GM21526 (cell line): ENCODE data around the gene MUC4.
"Not testable (repeated sequence)": the region's sequence is repeated elsewhere in the genome, so short reads cannot be mapped to it uniquely, and the experiment has no call there.

Experiments
- ATAC-seq: cut with Tn5 transposase; IDR thresholded peaks from one replicate; pipeline ENCODE4 v1.9.1; 2021; ENCODE audit warnings: moderate library complexity; ENCODE audit not compliant: unreplicated experiment, low FRiP score

The MUC4 gene

DNA sequence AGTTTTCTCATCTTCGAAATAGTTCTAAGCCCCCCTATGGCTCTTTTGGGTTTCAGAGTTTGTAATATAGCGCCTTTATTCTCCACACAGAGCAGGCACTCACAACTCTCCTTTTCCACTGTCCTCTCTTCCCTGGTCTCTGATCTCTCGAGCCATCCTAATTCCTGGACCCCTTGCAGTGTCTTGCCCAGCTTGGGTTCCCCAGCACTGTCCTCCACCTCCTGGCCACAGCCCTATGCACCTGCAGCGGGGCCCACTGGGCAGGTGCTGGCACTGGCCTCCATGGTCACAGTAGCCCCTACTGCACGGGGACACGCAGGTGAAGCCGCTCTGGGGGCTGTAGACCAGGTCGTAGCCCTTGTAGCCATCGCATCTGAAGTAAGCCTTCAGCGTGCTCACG, 63.1 kb downstream of the MUC4 start:
- ATAC-seq: no peak

DNA sequence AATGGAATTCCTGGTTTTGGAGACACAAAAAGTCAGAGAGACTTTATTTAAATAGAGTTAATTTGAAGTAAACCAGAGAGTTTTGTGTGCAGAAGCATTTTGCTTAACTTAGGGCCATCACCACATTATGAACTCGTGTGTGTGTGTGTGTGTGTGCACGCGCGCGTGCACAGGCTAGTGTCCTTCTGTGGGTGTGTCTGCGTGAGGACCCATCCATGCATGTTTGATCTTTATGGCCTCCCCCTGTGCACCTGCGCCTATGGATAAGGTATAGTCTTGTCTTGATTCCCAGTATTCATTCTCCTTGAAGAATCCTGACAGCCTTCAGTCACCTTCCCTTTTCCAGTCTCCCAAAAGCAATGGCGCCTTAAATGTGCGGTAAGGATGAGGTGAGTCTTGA, 65.0 kb downstream of the MUC4 start:
- no peak for ATAC-seq

DNA sequence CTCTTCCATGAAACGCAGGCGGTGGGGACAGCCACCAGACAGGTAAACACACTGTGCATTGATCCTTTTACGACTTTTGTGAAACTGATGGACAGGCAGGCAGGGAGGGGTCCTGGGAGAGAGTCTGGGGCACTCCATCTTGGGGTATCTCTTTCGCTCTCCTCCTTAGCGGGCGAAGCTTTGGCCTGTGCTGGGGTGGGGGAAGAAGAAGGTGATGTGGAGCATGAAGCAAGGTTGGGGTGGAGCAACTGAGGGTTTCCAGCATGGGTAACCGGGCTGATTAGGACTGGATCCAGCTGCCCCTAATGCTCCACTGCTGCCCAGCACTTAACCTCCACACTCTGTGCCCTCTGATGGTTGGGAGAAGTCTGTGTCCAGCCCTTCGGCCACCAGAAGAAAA, 65.4 kb downstream of the MUC4 start:
- ATAC-seq: no peak

DNA sequence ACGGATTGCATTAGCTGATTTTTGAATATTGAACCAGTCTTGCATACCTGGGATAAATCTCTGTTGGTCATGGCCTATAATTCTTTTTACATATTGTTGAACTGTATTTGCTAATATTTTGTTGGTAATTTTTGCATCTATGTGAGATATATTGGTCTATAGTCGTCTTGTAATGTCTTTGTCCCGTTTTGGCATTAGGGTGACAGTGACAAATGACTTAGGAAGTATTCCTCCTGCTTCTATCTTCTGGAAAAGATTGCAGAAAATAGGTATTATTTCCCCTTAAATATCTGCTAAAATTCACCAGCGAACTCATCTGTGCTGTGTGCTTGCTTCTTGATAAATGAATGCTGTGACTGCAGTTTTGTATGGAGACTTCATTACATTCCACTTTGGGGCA, 67.3 kb downstream of the MUC4 start:
- ATAC-seq: no peak

DNA sequence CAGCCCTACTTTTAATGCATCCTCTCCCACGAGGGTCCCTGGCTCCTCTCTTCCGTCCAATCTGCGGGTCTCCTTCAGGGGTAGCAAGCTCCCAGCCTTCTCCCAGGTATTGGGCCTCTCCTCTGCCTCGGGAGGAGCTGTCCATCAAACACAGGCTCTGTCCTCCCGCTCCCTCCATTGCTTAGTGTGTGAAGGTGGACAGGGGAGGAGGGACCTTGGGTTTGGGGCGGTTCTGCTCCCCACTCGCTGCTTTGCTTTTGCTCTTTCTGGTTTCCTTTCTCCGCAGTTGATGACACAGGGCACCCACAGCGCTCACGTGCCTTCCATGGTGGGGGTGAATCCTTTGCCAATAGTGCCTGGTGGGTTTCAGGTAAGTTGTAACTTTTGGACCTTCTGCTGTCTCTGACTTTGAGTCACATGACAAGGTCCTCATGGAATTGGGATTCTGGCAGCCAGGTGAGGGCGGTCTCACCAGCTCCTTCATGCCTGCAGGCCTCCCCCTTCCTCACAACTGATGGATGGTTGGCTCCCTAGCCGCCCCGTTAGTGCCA, 72.1 kb downstream of the MUC4 start:
- ATAC-seq: no peak

DNA sequence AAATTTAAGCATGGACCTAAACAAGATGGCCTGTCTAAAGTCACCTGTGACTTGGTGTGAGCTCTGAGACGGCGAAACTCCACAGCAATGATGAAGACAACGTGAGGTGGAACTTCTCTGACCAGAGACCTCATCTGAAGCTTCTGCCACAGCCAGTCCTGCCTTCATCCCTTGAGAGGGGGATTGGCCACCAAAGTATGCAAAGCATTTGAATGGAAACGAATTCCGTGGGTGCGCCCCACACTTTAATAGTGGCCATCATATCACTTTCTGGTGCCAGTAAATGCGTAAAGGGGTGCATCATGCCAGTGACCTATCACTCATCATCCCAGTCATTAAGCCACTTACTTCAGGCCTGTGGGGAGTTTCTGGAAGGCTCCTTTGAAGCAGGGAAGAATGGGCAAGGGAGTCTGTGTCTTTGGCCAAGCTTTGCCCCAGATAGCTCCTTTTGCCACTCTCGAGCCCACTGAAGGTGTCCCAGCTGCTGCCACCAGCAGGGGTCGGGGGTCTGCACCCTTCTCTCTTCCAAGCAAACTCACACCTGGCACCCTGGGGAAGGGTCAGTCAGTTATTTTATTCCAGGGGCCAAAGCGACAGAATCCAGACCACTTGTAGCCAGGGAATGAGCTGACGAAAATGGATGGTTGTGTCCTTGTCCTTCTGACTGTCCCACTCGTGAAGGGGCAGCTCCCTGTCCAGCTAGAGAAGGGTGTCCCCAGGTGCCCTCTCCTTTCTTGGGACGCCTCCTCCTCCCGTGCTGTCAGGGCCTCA, 73.3 kb downstream of the MUC4 start:
- no peak for ATAC-seq

DNA sequence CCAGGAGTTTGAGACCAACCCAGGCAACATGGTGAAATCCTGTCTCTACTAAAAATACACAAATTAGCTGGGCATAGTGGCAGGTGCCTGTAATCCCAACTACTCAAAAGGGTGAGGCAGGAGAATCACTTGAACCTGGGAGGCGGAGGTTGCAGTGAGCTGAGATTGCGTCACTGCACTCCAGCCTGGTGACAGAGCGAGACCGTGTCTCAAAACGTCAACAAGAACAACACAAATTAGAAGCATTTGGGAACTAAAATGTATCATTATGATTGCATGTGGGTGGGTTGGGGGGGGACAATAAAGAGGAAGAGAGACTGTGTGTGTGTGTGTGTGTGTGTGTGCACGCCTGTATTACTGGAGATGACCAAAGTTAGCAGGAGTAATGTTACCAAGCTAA, 73.9 kb downstream of the MUC4 start:
- ATAC-seq: not testable (repeated sequence)

DNA sequence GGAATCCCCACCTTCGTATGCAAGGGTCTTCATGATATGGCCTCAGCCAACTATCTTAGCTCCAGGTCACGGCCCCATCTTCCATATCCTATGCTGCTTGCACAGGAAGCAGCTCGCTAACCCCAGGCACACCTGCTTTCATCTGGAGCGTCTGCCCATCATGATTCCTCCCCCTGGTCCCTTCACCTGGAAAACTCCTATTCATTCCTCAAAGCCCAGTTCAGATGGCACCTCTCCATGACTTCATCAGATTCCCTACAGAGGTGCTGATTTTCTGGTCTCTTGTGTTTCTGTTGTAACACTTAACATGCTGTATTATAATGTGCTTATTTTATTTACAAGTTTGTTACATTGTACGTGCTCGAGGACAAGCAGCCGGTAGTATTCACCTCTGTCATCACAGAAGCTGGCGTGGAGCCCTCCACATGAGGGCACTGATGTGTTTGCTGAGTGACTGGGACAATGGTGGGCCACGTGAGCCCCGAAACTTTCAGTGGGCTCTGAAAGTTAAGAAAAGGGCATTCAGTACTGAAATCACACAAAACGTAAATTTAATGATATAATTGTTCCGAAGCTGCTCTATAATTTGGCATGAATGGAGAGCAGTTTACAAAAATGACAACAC, 74.8 kb downstream of the MUC4 start:
- ATAC-seq: no peak

DNA sequence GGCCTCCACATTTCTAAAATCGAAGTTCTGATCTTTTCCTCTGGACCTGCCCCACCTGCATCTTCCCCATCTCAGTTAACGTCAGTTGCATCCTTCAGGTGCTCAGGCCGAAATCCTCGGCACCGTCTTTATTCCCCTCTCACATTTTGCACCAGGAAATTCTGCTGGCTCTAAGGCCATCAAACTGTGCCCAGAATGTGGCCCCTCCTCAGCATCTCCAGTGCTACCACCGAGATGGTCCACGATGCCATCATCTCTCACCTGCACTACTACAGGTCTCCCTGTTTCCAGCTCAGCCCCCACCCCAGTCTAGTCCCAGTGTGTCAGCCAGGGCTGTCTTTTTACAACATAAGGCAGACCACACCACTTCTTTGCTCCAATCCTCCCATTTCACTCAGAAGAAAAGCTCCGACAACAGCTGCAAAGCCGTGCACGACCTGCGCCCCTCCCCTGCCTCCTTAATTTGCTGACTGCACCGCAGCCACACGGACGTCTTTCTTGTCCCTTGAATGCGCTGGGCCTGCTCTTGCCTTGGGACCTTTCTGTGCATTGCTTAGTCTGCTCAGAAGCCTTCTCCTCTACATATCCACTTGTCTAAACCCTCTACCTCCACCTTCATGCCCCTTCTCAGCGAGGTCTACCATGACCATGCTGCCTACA, 76.6 kb downstream of the MUC4 start:
- no peak for ATAC-seq

DNA sequence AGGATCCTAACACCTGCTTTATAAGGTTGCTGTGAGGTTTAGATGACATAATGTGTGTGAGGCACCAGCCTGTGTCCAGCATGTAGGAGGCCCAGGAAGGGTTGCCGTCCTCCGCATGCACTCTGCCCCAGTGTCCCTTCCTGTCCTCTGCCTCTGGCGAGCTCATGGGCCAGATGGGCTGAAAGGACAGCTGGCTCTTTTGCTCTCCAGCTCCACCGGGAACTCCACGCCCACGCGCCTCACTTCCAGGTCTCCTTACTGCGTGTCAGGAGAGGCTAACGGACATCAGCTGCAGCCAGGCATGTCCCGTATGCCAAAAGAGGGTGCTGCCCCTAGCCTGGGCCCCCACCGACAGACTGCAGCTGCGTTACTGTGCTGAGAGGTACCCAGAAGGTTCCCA, 78.8 kb downstream of the MUC4 start:
- no peak for ATAC-seq

DNA sequence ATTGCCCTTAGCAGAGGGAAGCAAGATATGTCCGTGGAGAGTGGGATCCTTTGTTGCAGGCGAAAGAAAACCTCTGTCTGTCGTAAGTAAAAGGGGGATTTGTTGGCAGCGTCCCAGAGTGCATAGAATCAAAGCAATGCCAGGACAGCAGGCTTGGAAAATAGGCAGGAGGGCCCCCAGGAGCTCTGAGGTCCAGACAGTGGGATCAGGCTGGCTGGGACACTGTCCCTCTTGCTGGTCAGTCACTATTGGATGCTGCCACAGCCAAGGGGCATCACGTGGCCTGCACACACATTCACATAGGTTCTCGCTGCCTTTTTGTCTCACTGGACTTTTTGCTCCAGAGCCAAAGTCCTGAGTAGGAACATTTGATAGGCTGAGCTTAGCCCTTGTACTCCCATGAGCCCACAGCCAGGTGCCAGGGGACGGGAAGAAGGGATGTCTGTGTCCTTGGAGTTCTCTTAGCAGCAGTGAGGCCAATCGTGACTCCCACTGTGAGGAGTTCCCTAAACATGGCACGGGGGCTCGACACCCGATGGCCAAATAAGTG, 80.3 kb downstream of the MUC4 start:
- no peak for ATAC-seq

DNA sequence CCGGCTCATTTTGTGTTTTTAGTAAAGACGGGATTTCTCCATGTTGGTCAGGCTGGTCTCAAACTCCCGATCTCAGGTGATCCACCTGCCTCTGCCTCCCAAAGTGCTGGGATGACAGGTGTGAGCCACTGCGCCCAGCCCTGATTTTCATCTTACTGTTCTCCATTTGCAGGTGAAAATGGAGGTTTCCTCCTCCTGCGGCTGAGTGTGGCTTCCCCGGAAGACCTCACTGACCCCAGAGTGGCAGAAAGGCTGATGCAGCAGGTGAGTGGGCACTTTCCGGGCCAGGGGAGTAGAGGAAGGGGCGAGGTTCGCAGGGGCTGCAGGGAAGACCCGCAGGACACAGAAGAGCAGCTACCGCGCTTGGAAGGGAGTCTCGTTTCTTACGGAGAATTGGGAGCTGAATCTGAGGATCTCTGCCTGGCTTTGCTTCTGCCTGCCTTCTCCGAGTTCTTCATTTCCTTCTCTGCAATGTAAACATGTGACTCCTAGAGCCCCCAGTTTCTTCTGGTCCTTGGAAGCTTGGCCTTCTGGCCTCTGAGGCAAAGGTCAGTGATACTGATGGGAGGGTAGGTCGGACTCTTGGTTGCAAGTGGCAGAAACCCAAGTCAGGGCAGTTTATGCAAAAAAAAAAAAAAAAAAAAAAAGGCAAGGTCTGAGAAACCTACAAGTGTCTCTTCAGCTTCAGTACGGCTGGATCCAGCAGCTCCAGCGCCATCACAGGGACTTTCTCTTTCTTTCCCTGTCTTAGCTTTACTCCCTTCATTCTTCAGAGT, 82.1 kb downstream of the MUC4 start:
- no peak for ATAC-seq

DNA sequence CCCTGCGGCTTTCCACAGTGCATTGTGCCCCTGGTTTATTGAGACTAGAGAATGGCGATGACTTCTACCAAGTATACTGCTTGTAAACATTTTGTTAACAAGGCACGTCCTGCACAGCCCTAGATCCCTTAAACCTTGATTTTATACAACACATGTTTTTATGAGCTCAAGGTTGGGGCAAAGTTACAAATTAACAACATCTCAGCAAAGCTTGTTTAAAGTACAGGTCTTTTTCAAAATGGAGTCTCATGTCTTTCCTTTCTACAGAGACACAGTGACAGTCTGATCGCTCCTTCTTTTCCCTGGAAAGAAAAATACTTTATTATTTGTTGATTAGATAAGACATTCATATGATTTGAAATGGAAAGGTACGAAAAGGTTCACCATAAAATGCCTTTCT, 82.9 kb downstream of the MUC4 start:
- ATAC-seq: not testable (repeated sequence)

DNA sequence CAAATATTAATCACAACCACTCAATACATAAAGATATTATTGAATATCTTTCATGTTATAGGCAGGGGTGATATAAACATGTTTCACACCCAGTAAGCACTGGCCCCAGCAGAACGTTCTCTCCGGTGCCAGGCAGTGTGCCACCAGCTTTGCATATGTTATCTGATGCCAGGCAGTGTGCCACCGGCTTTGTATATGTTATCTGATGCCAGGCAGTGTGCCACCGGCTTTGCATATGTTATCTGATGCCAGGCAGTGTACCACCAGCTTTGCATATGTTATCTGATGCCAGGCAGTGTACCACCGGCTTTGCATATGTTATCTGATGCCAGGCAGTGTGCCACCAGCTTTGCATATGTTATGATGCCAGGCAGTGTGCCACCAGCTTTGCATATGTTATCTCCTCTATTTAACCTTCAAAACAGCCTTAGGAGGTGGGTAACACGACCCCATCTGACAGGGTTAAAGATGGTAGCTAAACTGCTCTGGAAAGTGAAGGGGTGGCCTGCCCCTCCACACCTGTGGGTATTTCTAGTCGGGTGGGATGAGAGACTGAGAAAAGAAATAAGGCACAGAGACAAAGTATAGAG, 84.0 kb downstream of the MUC4 start:
- ATAC-seq: no peak

DNA sequence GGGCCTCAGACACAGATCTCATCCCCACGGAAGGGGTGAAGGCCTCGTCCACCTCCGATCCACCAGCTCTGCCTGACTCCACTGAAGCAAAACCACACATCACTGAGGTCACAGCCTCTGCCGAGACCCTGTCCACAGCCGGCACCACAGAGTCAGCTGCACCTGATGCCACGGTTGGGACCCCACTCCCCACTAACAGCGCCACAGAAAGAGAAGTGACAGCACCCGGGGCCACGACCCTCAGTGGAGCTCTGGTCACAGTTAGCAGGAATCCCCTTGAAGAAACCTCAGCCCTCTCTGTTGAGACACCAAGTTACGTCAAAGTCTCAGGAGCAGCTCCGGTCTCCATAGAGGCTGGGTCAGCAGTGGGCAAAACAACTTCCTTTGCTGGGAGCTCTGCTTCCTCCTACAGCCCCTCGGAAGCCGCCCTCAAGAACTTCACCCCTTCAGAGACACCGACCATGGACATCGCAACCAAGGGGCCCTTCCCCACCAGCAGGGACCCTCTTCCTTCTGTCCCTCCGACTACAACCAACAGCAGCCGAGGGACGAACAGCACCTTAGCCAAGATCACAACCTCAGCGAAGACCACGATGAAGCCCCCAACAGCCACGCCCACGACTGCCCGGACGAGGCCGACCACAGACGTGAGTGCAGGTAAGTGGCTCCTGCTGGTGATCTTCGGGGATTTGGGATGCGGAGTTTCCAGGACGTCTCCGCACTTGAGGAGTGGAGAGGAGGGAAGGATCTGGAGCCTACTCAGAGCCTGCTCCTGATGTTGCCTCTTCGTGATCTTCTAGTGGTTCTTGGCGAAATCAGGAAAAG, 85.6 kb downstream of the MUC4 start:
- not testable (repeated sequence) for ATAC-seq

DNA sequence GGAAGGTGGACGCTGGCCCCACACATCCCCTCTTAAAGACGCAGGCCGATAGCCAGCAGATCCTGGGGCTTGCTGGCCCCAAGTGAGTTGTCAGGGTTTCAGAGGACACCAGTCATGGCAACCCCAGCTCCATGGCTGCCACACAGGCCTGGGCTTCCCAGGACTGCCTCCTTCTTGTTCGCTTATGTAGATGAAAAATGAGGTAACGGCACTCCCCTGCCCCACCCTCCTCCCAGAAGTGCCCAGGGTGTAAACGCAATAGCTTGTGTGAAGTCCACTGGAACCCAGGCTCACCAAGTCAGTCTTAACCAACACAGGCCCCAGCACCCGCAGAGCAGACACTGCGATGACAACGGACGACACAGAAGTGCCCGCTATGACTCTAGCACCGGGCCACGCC, 87.4 kb downstream of the MUC4 start:
- ATAC-seq: not testable (repeated sequence)

DNA sequence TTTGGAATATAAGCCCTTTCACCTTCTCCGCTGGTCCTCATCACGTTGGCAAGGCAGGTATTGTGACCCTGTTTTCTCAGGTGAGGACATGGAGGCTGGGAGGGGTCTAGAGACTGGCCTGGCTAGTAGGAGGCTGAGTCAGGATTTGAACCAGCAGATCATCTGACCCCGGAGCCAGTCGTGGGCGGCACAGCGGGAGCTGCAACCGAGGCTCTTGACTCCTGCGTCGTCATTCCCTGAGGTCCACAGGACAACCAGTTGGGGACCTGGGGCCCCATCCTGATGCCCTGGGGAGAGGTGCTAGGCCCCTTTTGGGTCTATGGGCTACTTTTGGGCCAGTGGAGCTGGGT, 88.8 kb downstream of the MUC4 start:
- ATAC-seq: not testable (repeated sequence)

DNA sequence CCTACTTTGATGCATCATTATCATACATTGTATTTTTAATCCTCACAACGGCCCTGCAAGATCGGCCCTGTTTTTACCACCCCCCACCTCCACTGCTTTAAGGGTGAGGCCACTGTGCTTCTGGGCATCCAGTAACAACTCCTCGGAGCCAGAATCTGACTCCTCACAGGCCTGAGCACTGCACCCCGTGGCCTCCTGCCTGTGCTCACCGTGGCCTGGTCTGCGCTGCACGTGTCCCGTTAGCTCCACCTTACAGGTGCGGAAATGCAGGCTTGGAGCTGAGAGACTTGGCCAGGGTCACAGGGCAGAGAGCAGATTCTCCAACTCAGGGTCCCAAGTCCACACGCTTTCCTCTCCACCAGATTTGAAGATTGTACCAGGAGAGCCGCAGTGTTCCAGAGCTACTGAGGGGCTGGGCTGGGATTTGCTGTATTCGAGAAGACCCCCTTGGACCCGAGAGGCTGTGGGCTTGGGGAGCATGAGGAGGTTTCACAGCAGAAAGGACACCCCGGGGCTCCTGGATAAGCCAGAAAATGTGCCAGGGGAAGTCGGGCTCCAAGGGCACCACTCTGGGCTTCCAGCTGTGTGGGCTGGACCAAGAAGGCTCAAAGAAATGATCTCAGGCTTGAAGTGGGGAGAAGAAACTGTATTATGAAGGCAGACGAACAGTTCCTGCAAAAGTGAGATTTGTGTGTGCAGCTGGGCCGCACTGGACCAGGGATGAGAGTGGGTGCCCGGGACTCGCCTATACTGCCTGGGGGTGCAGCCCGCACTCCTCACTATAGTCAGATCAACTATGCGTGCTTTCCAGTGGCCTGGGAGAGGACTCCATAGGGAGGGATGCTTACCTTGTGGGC, 89.4 kb downstream of the MUC4 start:
- ATAC-seq: not testable (repeated sequence)
